ENCODE data around the gene CDHR5. TPM values are rescaled to one million over a fixed set of nuclear protein-coding genes. Genes with fewer than 3 reads are reported as not detected.

CDHR5 gene
- total and polyA plus RNA-seq, 3 donors from 2014 or later: 0.12 to 2.3 (median 0.63) TPM

- 85 to 88% methylated on average over 17 to 21 of the region's 21 CpGs for WGBS, 2 donors
- H3K36me3 ChIP-seq (ENCODE audit: low read depth, missing control alignments): no peaks in the 10 kb centered on the region
These were observed 31.4 kb downstream of the CDHR5 start for GRCh38 chr11:593347-593746.

GRCh38 chr11:592918-593317 lies 31.8 kb downstream of the CDHR5 start:
- H3K27me3 ChIP-seq: no peaks in the 10 kb centered on the region
- H3K36me3 ChIP-seq (ENCODE audit: low read depth, missing control alignments): no peaks in the 10 kb centered on the region
- no peak overlapping the region for H3K27ac ChIP-seq
- DNase-seq: no peak
- H3K4me1 ChIP-seq: no peaks in the 10 kb centered on the region
- no peak overlapping the region for H3K4me3 ChIP-seq
- WGBS, 2 donors: 88 to 91% methylated on average over 10 of the region's 10 CpGs
- no peaks in the 10 kb centered on the region for H3K9me3 ChIP-seq
- intact Hi-C loops (cut with DNase I; ENCODE audit: low total_unique reads): no loop called here
- no peak for TF ChIP-seq POLR2A (IDR thresholded peaks at IDR 0.05)
- no peak for TF ChIP-seq CTCF (IDR thresholded peaks at IDR 0.05)

More at GRCh38 chr11:593347-593746, 31.4 kb downstream of the CDHR5 start:
- no peak for DNase-seq
- no peaks in the 10 kb centered on the region for H3K9me3 ChIP-seq
- H3K4me3 ChIP-seq: no peak overlapping the region
- no peaks in the 10 kb centered on the region for H3K27me3 ChIP-seq
- intact Hi-C loops (cut with DNase I; ENCODE audit: low total_unique reads): no loop called here
- TF ChIP-seq CTCF (IDR thresholded peaks at IDR 0.05) (no peak), POLR2A (IDR thresholded peaks at IDR 0.05) (no peak)
- no peak overlapping the region for H3K27ac ChIP-seq
- H3K4me1 ChIP-seq: no peaks in the 10 kb centered on the region

GRCh38 chr11:592501-592900 lies 32.3 kb downstream of the CDHR5 start:
- no peak overlapping the region for H3K4me3 ChIP-seq
- TF ChIP-seq CTCF (IDR thresholded peaks at IDR 0.05) (no peak), POLR2A (IDR thresholded peaks at IDR 0.05) (no peak)
- H3K4me1 ChIP-seq: no peaks in the 10 kb centered on the region
- no peak for DNase-seq
- 91 to 96% methylated on average over 21 to 22 of the region's 22 CpGs for WGBS, 2 donors
- intact Hi-C loops (cut with DNase I; ENCODE audit: low total_unique reads): no loop called here
- H3K9me3 ChIP-seq: no peaks in the 10 kb centered on the region
- H3K27ac ChIP-seq: no peak overlapping the region
- H3K27me3 ChIP-seq: no peaks in the 10 kb centered on the region
- H3K36me3 ChIP-seq (ENCODE audit: low read depth, missing control alignments): no peaks in the 10 kb centered on the region

GRCh38 chr11:590997-591396 lies 33.8 kb downstream of the CDHR5 start:
- Histone ChIP-seq H3K4me1 (no peaks in the 10 kb centered on the region), H3K36me3 (ENCODE audit: low read depth, missing control alignments) (no peaks in the 10 kb centered on the region), H3K27me3 (no peaks in the 10 kb centered on the region), H3K4me3 (no peak overlapping the region), H3K9me3 (no peaks in the 10 kb centered on the region), H3K27ac (no peak overlapping the region)
- 46 to 60% methylated on average over 11 of the region's 11 CpGs for WGBS, 2 donors
- intact Hi-C loops (cut with DNase I; ENCODE audit: low total_unique reads): no loop called here
- DNase-seq: peak; percentile 71
- TF ChIP-seq POLR2A (IDR thresholded peaks at IDR 0.05): no peak
- TF ChIP-seq CTCF (IDR thresholded peaks at IDR 0.05): no peak

GRCh38 chr11:589798-590197 lies 35.0 kb downstream of the CDHR5 start:
- 90 to 93% methylated on average over 23 to 26 of the region's 26 CpGs for WGBS, 2 donors
- Histone ChIP-seq H3K9me3 (no peaks in the 10 kb centered on the region), H3K27me3 (no peaks in the 10 kb centered on the region), H3K4me1 (no peaks in the 10 kb centered on the region), H3K36me3 (ENCODE audit: low read depth, missing control alignments) (no peaks in the 10 kb centered on the region), H3K27ac (no peak overlapping the region), H3K4me3 (no peak overlapping the region)
- no peak for DNase-seq
- intact Hi-C loops (cut with DNase I; ENCODE audit: low total_unique reads): no loop called here
- TF ChIP-seq POLR2A (IDR thresholded peaks at IDR 0.05): no peak
- no peak for TF ChIP-seq CTCF (IDR thresholded peaks at IDR 0.05)

Data from testis (tissue), 3 donors.